ENCODE data around the gene C5AR1.
"Not testable (repeated sequence)": the region's sequence is repeated elsewhere in the genome, so short reads cannot be mapped to it uniquely, and the experiment has no call there.

The C5AR1 gene

DNA sequence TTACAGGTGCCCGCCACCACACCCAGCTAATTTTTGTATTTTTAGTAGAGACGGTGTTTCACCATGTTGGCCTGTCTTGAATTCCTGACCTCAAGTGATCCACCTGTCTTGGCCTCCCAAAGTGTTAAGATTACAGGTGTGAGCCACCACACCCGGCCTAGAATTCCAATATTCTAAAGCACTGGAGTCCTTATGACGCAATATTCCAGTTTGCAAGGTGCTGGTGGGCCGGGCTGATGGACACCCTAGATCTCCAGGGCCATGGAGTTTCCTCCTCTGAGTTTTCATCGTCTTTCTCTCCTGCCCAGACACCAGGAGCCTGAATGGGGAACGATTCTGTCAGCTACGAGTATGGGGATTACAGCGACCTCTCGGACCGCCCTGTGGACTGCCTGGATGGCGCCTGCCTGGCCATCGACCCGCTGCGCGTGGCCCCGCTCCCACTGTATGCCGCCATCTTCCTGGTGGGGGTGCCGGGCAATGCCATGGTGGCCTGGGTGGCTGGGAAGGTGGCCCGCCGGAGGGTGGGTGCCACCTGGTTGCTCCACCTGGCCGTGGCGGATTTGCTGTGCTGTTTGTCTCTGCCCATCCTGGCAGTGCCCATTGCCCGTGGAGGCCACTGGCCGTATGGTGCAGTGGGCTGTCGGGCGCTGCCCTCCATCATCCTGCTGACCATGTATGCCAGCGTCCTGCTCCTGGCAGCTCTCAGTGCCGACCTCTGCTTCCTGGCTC lies 31.0 kb downstream of the C5AR1 start:
- no peak overlapping the region for H3K27ac ChIP-seq
- no peaks in the 10 kb centered on the region for H3K27me3 ChIP-seq (replicated peaks)
- DNase-seq, result no peak
- no peak overlapping the region for H3K4me3 ChIP-seq (ENCODE audit: low read depth, low read length)
- H3K36me3 ChIP-seq (replicated peaks), result no peaks in the 10 kb centered on the region
- TF ChIP-seq, protein P1, sequence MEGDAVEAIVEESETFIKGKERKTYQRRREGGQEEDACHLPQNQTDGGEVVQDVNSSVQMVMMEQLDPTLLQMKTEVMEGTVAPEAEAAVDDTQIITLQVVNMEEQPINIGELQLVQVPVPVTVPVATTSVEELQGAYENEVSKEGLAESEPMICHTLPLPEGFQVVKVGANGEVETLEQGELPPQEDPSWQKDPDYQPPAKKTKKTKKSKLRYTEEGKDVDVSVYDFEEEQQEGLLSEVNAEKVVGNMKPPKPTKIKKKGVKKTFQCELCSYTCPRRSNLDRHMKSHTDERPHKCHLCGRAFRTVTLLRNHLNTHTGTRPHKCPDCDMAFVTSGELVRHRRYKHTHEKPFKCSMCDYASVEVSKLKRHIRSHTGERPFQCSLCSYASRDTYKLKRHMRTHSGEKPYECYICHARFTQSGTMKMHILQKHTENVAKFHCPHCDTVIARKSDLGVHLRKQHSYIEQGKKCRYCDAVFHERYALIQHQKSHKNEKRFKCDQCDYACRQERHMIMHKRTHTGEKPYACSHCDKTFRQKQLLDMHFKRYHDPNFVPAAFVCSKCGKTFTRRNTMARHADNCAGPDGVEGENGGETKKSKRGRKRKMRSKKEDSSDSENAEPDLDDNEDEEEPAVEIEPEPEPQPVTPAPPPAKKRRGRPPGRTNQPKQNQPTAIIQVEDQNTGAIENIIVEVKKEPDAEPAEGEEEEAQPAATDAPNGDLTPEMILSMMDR (IDR thresholded peaks at IDR 0.05; ENCODE audit: low read depth, low read length, missing control alignments), result no peak
- in situ Hi-C loops (cut with HindIII; ENCODE audit: low pct_ligation_motif_present, low sequenced_read_pairs), result no loop called here

DNA sequence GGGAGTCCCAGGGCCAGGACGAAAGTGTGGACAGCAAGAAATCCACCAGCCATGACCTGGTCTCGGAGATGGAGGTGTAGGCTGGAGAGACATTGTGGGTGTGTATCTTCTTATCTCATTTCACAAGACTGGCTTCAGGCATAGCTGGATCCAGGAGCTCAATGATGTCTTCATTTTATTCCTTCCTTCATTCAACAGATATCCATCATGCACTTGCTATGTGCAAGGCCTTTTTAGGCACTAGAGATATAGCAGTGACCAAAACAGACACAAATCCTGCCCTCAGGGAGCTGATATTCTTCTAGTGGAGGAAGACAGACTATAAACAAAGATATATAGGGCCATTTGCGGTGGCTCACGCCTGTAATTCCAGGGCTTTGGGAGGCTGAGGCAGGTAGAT lies 32.1 kb downstream of the C5AR1 start:
- Histone ChIP-seq H3K4me3 (ENCODE audit: low read depth, low read length) (no peak overlapping the region), H3K27ac (no peak overlapping the region), H3K36me3 (replicated peaks) (no peaks in the 10 kb centered on the region), H3K27me3 (replicated peaks) (no peaks in the 10 kb centered on the region)
- TF ChIP-seq, protein P1 (IDR thresholded peaks at IDR 0.05; ENCODE audit: low read depth, low read length, missing control alignments), result no peak
- in situ Hi-C loops (cut with HindIII; ENCODE audit: low pct_ligation_motif_present, low sequenced_read_pairs), result no loop called here
- DNase-seq, result no peak

DNA sequence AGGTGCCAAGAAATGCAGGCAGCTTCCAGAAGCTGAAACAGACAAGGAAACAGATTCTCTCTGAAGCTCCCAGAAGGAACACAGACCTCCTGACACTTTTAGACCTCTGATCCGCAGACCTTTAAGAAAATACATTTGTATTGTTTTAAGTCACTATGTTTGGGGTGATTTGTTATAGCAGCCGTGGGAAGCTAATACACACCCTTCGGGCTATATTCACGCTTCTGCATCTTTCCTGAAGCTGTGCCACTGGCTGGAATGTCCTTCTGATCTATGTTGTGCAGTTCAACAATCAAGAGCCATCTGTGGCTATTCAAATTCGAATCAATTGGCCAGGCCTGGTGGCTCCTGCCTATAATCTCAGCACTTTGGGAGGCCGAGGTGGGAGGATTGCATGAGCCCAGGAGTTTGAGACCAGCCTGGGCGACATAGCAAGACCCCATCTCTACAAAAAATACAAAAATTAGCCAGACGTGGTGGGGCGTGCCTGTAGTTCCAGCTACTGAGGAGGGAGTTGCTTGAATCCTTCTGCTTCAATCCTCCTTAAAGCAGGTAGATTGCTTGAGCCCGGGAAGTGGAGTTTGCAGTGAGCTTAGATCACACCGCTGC lies 33.6 kb downstream of the C5AR1 start:
- in situ Hi-C loops (cut with HindIII; ENCODE audit: low pct_ligation_motif_present, low sequenced_read_pairs), result no loop called here
- TF ChIP-seq, protein P1 (IDR thresholded peaks at IDR 0.05; ENCODE audit: low read depth, low read length, missing control alignments), result no peak
- no peak overlapping the region for H3K27ac ChIP-seq

DNA sequence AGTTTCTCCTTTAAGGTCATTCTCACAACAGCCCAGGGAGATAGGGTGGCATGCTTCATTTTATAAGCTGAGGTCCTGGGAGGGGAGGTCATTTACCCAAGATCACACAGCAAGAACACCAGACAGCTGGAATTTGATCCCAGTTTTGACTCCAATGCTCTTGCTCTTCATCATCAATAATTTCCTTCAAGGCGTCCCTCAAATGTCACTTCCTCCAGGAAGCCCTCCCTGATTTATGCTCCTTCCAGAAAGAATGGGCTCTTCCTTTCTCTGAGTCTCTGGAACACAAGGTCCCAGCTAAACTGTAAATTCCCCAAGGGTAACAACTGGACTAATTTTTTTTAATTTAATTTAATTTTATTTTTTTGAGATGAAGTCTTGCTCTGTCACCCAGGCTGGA lies 34.8 kb downstream of the C5AR1 start:
- Histone ChIP-seq H3K27me3 (replicated peaks) (no peaks in the 10 kb centered on the region), H3K36me3 (replicated peaks) (no peaks in the 10 kb centered on the region), H3K27ac (no peak overlapping the region), H3K4me3 (ENCODE audit: low read depth, low read length) (no peak overlapping the region)
- no peak for DNase-seq
- in situ Hi-C loops (cut with HindIII; ENCODE audit: low pct_ligation_motif_present, low sequenced_read_pairs), result no loop called here
- TF ChIP-seq, protein P1 (IDR thresholded peaks at IDR 0.05; ENCODE audit: low read depth, low read length, missing control alignments), result no peak

More for the DNA sequence above, 33.6 kb downstream of the C5AR1 start:
- no peak overlapping the region for H3K4me3 ChIP-seq (ENCODE audit: low read depth, low read length)
- no peaks in the 10 kb centered on the region for H3K27me3 ChIP-seq (replicated peaks)
- no peaks in the 10 kb centered on the region for H3K36me3 ChIP-seq (replicated peaks)
- DNase-seq, result no peak

DNA sequence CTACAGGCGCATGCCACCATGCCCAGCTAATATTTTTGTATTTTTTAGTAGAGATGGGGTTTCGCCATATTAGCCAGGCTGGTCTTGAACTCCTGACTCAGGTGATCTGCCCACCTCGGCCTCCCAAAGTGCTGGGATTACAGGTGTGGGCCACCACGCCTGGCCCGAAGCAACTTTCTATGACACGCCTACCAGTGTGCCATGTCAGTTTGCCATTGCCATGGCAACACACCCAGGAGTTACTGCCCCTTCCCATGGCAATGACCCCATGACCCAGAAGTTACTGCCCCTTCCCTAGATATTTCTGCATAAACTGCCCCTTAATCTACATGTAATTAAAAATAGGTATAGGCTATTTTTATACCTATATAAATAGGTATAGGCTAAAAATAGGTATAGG lies 36.4 kb downstream of the C5AR1 start:
- H3K27me3 ChIP-seq (replicated peaks); H3K4me3 ChIP-seq (ENCODE audit: low read depth, low read length); in situ Hi-C loops (cut with HindIII; ENCODE audit: low pct_ligation_motif_present, low sequenced_read_pairs); H3K36me3 ChIP-seq (replicated peaks); DNase-seq; H3K27ac ChIP-seq: not testable (repeated sequence)

DNA sequence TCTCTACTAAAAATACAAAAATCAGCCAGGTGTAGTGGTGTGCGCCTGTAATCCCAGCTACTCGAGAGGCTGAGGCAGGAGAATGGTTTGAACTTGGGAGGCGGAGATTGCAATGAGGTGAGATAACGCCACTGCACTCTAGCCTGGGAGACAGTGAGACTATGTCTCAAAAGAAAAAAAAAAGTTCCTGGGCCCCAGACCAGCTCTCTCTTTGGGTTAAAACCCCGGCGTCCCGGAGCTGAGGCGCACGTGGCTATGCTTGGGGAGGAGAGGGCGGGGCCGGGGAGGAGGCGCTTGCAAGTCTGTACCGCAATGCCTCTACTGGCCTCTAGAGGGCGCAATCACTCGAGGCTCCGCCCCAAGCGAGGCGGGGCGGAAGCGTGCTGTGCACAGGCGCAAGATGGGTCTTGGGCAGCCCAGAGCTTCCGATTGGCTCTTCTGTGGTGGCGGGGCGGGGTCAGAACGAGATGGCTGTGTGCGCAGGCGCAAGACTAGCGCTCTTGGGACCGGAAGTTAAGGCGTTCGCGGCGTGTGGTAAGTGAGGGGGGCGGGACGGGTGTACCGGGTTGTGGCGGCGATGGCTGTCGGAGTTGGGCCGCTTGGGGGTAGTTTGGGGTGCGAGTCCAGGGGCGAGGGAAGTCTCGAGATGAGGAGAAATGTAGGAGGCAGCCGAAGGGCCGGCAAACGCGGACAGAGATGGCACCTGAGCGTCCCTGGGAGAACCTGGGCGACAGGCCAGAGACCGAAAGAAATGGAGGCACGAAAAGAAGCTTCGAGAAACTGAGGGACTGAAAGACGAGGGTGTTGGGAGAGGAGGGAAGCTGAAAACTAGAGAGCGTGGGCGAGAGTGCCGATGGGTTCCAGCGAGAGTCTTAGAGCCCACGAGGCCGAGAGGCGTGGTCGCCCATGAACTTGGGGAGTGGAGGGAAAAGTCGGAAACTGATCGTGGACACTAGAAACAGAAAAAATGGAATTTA lies 39.4 kb downstream of the C5AR1 start, which contains the start of gene DHX34:
TSS of gene DHX34 (plus strand) at position 497 of the 977 bp plus-strand sequence. CDS start 3,716 bp downstream, outside the sequence.
- in situ Hi-C loops (cut with HindIII; ENCODE audit: low pct_ligation_motif_present, low sequenced_read_pairs), result no loop called here
- TF ChIP-seq, protein P1 (IDR thresholded peaks at IDR 0.05; ENCODE audit: low read depth, low read length, missing control alignments), result peak; percentile 98

More for the DNA sequence above, 39.4 kb downstream of the C5AR1 start, which contains the start of gene DHX34:
- Histone ChIP-seq H3K4me3 (ENCODE audit: low read depth, low read length) (peak within 1 kb of the TSS; percentile 79), H3K27me3 (replicated peaks) (no peaks in the 10 kb centered on the region), H3K36me3 (replicated peaks) (peaks cover 14% of the 10 kb centered on the region), H3K27ac (peak within 1 kb of the TSS; percentile 36)
- DNase-seq, result peak; percentile 98
